ENCODE measurements around the gene POLN. TPM values are rescaled to one million over a fixed set of nuclear protein-coding genes. Genes with fewer than 3 reads are reported as not detected.

POLN gene
- total RNA-seq, 1 donor from 2014 or later: 0.21 TPM

DNA sequence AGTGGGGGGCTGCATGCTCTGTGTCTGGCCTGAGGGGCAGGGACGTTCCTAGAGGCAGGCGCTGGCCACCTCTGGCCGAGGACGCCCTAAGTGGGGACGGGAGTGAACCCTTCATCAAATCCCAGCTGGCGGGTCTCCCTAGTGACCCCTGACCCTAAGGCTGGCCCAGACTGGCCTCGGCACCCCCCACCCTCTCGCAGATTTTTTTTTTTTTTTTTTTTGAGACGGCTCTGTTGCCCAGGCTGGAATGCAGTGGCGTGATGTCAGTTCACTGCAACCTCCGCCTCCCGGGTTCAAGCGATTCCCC is 21.0 kb upstream of the POLN start:
- Histone ChIP-seq H3K36me3 (no peaks in the 10 kb centered on the region), H3K9me3 (no peaks in the 10 kb centered on the region), H3K4me1 (peaks cover 35 to 51% of the 10 kb centered on the region in 2 donors), H3K27me3 (no peaks in the 10 kb centered on the region), H3K4me3 (peak overlapping the region; percentile 50 to 98), H3K27ac (peak overlapping the region; percentile 87 to 96)
- DNase-seq (ENCODE audit: low spot score in 2 of 2): no peak
- intact Hi-C loops (cut with DNase I): loop anchor here (1.0 to 10.0 kb wide), 11 partner anchors 21 to 1926 kb away; partner anchors contain the start of genes ADD1, CFAP99, FAM53A and HAUS3
- TF ChIP-seq, protein P1, sequence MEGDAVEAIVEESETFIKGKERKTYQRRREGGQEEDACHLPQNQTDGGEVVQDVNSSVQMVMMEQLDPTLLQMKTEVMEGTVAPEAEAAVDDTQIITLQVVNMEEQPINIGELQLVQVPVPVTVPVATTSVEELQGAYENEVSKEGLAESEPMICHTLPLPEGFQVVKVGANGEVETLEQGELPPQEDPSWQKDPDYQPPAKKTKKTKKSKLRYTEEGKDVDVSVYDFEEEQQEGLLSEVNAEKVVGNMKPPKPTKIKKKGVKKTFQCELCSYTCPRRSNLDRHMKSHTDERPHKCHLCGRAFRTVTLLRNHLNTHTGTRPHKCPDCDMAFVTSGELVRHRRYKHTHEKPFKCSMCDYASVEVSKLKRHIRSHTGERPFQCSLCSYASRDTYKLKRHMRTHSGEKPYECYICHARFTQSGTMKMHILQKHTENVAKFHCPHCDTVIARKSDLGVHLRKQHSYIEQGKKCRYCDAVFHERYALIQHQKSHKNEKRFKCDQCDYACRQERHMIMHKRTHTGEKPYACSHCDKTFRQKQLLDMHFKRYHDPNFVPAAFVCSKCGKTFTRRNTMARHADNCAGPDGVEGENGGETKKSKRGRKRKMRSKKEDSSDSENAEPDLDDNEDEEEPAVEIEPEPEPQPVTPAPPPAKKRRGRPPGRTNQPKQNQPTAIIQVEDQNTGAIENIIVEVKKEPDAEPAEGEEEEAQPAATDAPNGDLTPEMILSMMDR (IDR thresholded peaks at IDR 0.05): no peak

DNA sequence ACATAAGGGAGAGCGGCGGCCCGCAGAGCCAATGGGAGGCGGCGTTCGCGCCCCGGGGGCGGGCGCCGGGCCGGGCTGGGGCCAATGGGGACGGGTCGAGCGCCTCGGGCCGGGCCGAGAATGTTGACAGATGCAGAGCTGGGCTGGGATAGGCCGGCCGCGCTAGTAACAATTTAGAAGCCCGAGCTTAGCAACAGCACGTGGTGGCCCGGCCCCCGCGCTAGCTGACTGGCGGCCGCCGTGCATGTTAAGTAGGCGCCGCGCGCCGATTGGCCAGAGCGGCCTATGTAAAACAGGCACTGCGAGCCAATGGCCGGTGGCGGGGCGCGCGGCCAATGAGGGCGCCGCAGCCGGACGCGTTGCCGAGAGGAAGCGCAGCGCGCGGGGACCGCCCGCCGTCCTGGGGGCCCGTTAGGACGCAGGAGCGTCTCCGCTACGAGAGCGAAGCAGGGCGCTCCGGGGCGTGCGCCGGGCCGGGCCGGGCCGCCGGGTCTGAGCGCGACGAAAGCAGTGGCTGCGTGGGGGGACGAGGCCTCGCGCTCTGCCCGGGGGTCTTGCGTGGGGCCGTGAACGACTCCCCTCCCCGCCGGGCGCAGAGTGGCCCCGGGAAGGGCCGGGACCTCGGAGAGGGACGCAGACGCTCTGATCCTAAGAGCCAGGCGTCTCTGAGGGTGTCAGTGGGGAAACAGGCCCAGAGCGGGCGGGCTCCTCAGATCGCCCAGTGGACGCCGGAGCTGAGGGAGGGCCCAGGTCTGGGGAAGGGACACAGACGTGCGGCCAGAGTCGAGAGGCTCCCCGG is 20.4 kb upstream of the POLN start:
- DNase-seq (ENCODE audit: low spot score in 2 of 2): peak; percentile 100

DNA sequence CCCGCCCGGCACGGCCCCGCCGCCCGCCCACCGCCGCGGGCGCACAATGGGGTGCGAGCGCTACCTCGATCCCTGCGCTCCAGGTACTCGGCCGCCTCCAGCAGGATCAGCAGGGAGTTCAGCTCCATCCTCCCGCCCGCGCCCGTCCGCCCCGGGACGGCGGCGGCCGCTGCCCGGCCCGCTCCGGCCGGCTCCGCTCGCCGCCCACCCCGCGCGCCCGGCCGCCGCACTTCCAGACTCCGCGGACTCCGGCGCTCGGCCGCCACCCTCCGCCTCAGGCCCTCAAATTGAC is 19.9 kb upstream of the POLN start, which contains the start of gene MXD4:
MXD4 (minus strand) TSS at position 257 of the 292 bp plus-strand sequence; CDS start at position 128, 129 bp downstream.
- Histone ChIP-seq H3K36me3 (no peaks in the 10 kb centered on the region), H3K27me3 (no peaks in the 10 kb centered on the region), H3K9me3 (no peaks in the 10 kb centered on the region), H3K27ac (peak within 1 kb of the TSS; percentile 96), H3K4me3 (peak within 1 kb of the TSS; percentile 98), H3K4me1 (peaks cover 43 to 60% of the 10 kb centered on the region in 2 donors)
- no peak for DNase-seq (ENCODE audit: low spot score in 2 of 2)
- TF ChIP-seq, protein P1 (IDR thresholded peaks at IDR 0.05): no peak
- intact Hi-C loops (cut with DNase I): loop anchor here (1.0 to 10.0 kb wide), 12 partner anchors 19 to 1924 kb away; partner anchors contain the start of genes ADD1, CFAP99, FAM53A and HAUS3

More for the DNA sequence above, 20.4 kb upstream of the POLN start:
- Histone ChIP-seq H3K9me3 (no peaks in the 10 kb centered on the region), H3K4me3 (peak overlapping the region; percentile 98), H3K4me1 (peaks cover 38 to 56% of the 10 kb centered on the region in 2 donors), H3K27ac (peak overlapping the region; percentile 87 to 96), H3K36me3 (no peaks in the 10 kb centered on the region), H3K27me3 (no peaks in the 10 kb centered on the region)
- TF ChIP-seq, protein P1 (IDR thresholded peaks at IDR 0.05): no peak
- intact Hi-C loops (cut with DNase I): loop anchor here (1.0 to 10.0 kb wide), 11 partner anchors 20 to 1925 kb away; partner anchors contain the start of genes ADD1, CFAP99, FAM53A and HAUS3

DNA sequence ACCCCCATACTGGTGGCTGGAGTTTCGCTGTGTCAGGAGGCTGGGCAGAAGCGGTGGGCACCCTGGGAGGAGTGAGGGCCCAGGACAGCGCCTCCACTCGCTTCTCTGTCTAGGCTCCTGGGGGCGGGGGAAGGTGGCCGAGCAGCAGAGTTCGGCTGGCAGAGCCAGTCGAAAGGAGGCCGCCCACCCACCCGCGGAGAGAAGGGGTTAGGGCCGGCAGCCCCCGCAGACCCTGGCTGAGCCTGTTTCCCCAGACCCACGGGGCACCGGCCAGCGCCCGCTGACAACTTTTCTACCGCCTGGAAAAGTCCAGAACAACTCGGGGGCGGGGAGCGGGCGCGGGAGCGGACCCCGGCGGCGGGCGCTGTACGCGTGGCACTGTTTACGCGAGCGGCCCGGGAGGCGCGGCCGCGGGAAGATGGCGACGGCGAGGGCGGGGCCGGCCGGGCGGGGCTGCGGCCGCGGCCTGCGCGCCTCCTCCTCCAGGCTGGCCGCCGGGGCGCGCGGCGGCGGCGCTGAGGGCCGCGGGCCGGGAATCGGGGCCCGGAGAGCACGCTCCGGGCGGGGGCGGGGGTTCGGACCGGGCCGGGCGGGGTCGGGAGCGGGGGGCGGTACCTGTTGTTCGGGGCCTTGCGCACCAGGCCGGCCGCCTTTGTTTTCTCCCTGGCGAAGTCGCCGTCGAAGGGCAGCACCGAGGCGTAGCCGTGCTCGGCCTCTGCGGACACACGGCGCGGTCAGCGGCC is 19.4 kb upstream of the POLN start:
- Histone ChIP-seq H3K4me3 (peak overlapping the region; percentile 98), H3K27me3 (no peaks in the 10 kb centered on the region), H3K9me3 (no peaks in the 10 kb centered on the region), H3K27ac (peak overlapping the region; percentile 95 to 96), H3K4me1 (peaks cover 47 to 63% of the 10 kb centered on the region in 2 donors), H3K36me3 (no peaks in the 10 kb centered on the region)
- peak; percentile 7 to 73 for DNase-seq (ENCODE audit: low spot score in 2 of 2)
- TF ChIP-seq, protein P1 (IDR thresholded peaks at IDR 0.05): no peak
- intact Hi-C loops (cut with DNase I): loop anchor here (1.0 to 10.0 kb wide), 9 partner anchors 254 to 1924 kb away; partner anchors contain the start of genes ADD1, FAM53A, HTT and HTT-AS

DNA sequence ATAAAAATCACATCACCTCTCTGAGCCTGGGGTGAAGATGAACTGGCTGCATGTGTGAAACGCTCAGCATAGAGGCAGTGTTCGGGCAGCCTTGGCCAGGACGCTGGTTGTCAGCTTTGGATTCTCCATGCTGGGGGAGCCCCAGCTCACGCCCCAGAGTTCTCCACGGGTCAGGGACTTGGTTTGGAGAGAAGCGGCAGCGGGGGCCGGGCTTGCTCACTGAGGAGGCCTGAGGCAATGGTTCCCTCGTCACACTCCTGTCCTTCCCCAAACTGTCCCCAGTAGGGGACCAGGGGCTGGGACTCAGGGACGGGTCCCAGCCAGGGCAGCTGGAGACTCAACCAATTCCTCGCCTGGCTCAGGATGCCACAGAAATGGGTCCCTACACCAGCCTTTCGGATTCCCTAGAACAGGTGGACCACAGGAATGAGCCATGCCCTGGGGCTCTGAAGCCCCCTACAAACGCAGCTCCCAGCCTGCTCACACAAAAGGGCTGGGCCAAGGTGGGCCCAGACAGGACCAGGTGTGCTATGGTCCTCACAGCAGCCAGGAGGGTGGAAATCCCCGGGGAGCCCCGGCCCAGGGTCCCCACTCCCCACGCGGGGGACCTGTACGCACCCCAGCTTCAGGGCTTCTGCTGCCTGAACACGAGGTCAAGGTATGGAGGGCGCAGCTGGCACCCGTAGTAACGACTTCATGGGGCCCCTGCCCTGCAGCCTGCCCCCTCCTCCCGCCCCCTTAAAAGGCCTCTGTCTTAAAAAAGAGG is 18.6 kb upstream of the POLN start:
- TF ChIP-seq, protein P1 (IDR thresholded peaks at IDR 0.05): no peak
- Histone ChIP-seq H3K27ac (peak overlapping the region; percentile 95 to 96), H3K36me3 (no peaks in the 10 kb centered on the region), H3K4me3 (peak overlapping the region; percentile 98), H3K9me3 (no peaks in the 10 kb centered on the region), H3K4me1 (peaks cover 46 to 64% of the 10 kb centered on the region in 2 donors), H3K27me3 (no peaks in the 10 kb centered on the region)
- intact Hi-C loops (cut with DNase I): loop anchor here (1.0 to 10.0 kb wide), 9 partner anchors 253 to 1923 kb away; partner anchors contain the start of genes ADD1, FAM53A, HTT and HTT-AS
- DNase-seq (ENCODE audit: low spot score in 2 of 2): peak; percentile 7 to 65

Measured in ascending aorta (tissue), 2 donors.